GM18909 (cell line): Measurements from ENCODE around the gene KCNAB3.

Experiments used
- ATAC-seq: cut with Tn5 transposase; IDR thresholded peaks from one replicate; pipeline ENCODE4 v1.9.1; 2021; ENCODE audit warnings: mild to moderate bottlenecking; ENCODE audit not compliant: unreplicated experiment, poor library complexity

Gene KCNAB3

GRCh38 chr17:7909089-7909488, 20.6 kb downstream of the KCNAB3 start:
- ATAC-seq: no peak

GRCh38 chr17:7903154-7904103, 26.2 kb downstream of the KCNAB3 start:
- ATAC-seq: no peak

- no peak for ATAC-seq
Observed at GRCh38 chr17:7897773-7898172, 31.9 kb downstream of the KCNAB3 start.

GRCh38 chr17:7897090-7897489, 32.6 kb downstream of the KCNAB3 start:
- no peak for ATAC-seq

- no peak for ATAC-seq
Observed at GRCh38 chr17:7894866-7895265, 34.8 kb downstream of the KCNAB3 start.

GRCh38 chr17:7894226-7894625, 35.4 kb downstream of the KCNAB3 start:
- ATAC-seq: no peak

- ATAC-seq: no peak
Observed at GRCh38 chr17:7893187-7893880, 36.3 kb downstream of the KCNAB3 start.

GRCh38 chr17:7889166-7889955, 40.3 kb downstream of the KCNAB3 start:
- no peak for ATAC-seq

GRCh38 chr17:7888184-7888920, 41.3 kb downstream of the KCNAB3 start, which contains the start of gene CHD3:
CHD3 (plus strand) TSS chr17:7888789; CDS start chr17:7889001, 212 bp downstream.
- no peak for ATAC-seq

- peak; percentile 61 for ATAC-seq
Observed at GRCh38 chr17:7887482-7888183, 42.0 kb downstream of the KCNAB3 start.

- no peak for ATAC-seq
Observed at GRCh38 chr17:7887038-7887481, 42.6 kb downstream of the KCNAB3 start.

GRCh38 chr17:7886227-7887037, 43.2 kb downstream of the KCNAB3 start:
- no peak for ATAC-seq

- peak; percentile 22 for ATAC-seq
Observed at GRCh38 chr17:7885367-7886226, 44.1 kb downstream of the KCNAB3 start.

- ATAC-seq: peak; percentile 5
Observed at GRCh38 chr17:7884581-7885366, 44.9 kb downstream of the KCNAB3 start.

- ATAC-seq: no peak
Observed at GRCh38 chr17:7883781-7884386, 45.8 kb downstream of the KCNAB3 start.

GRCh38 chr17:7882629-7883028, 47.0 kb downstream of the KCNAB3 start:
- ATAC-seq: no peak
